HG03571 (cell line): ENCODE data around the gene APOO.

Source experiments
- ATAC-seq: cut with Tn5 transposase; IDR thresholded peaks from one replicate; pipeline ENCODE4 v1.9.1; 2021; ENCODE audit not compliant: unreplicated experiment

Gene APOO

GRCh38 chrX:23820235-23820782, 87.4 kb downstream of the APOO start:
- ATAC-seq, result no peak

- ATAC-seq, result no peak
These were observed 88.1 kb downstream of the APOO start for GRCh38 chrX:23819385-23820234.

- no peak for ATAC-seq
These were observed 89.8 kb downstream of the APOO start for GRCh38 chrX:23817979-23818336.

- no peak for ATAC-seq
These were observed 91.6 kb downstream of the APOO start for GRCh38 chrX:23816179-23816578.

GRCh38 chrX:23815376-23815775, 92.4 kb downstream of the APOO start:
- ATAC-seq, result no peak

- ATAC-seq, result no peak
These were observed 93.9 kb downstream of the APOO start for GRCh38 chrX:23813808-23814207.

- ATAC-seq, result no peak
These were observed 96.1 kb downstream of the APOO start for GRCh38 chrX:23811656-23812055.

GRCh38 chrX:23811108-23811651, 96.6 kb downstream of the APOO start:
- no peak for ATAC-seq

GRCh38 chrX:23810279-23810678, 97.5 kb downstream of the APOO start:
- no peak for ATAC-seq

- ATAC-seq, result no peak
These were observed 102.3 kb downstream of the APOO start for GRCh38 chrX:23805389-23805788.

GRCh38 chrX:23804578-23804977, 103.2 kb downstream of the APOO start:
- no peak for ATAC-seq

- no peak for ATAC-seq
These were observed 103.8 kb downstream of the APOO start for GRCh38 chrX:23803931-23804381.

- ATAC-seq, result no peak
These were observed 105.3 kb downstream of the APOO start for GRCh38 chrX:23802431-23802830.

GRCh38 chrX:23799469-23800065, 108.2 kb downstream of the APOO start:
- no peak for ATAC-seq

- ATAC-seq, result no peak
These were observed 110.2 kb downstream of the APOO start for GRCh38 chrX:23797371-23798128.

- no peak for ATAC-seq
These were observed 112.5 kb downstream of the APOO start for GRCh38 chrX:23795221-23795620.

GRCh38 chrX:23792861-23793553, 114.7 kb downstream of the APOO start:
- no peak for ATAC-seq

- ATAC-seq, result no peak
These were observed 117.6 kb downstream of the APOO start for GRCh38 chrX:23790155-23790497.

- ATAC-seq, result no peak
These were observed 118.2 kb downstream of the APOO start for GRCh38 chrX:23789386-23790154.

- no peak for ATAC-seq
These were observed 118.8 kb downstream of the APOO start for GRCh38 chrX:23788946-23789345.
